ENCODE measurements around the gene RALGAPA1.
"Not testable (repeated sequence)": the region's sequence is repeated elsewhere in the genome, so short reads cannot be mapped to it uniquely, and the experiment has no call there.

The RALGAPA1 gene

DNA sequence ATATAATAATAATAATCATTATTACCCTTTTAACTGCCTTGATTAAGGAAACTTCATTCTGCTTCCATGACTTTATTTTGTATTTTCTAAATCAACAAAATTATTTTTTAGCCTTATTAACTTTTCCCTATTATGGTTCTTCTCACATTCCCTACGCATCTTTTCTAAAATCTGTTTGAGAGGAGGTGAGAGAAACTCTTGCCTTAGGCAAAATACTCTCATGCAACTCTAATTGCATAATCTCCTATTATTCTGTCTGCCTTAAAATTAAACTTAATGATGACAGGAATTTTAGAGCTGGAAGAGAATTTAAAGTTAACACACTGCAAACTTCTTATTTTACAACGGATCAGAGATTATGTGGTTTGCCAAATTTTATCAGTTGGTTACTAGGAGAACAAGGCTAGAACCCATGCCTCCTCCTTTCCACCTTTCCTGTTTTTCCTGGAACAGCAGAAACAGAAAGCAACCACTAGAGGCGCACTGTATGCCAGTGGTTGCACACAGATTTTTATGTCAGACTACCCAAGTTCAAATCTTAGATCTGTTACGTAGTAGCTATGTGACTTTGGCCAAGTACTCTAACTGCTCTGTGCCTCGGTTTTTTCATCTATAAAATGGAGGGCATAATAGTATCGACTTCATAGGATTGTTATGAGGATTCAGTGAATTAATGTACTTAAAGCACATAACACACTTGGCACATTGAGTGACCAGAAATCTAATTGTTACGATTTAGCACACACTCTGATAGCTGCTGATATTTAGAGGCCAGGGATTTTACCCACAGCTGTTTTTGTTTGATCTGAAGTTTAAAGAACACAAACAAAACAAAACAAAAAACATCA is 12.7 kb upstream of the RALGAPA1 start:
- peak in 1 of 14 donors; percentile 1 for DNase-seq

DNA sequence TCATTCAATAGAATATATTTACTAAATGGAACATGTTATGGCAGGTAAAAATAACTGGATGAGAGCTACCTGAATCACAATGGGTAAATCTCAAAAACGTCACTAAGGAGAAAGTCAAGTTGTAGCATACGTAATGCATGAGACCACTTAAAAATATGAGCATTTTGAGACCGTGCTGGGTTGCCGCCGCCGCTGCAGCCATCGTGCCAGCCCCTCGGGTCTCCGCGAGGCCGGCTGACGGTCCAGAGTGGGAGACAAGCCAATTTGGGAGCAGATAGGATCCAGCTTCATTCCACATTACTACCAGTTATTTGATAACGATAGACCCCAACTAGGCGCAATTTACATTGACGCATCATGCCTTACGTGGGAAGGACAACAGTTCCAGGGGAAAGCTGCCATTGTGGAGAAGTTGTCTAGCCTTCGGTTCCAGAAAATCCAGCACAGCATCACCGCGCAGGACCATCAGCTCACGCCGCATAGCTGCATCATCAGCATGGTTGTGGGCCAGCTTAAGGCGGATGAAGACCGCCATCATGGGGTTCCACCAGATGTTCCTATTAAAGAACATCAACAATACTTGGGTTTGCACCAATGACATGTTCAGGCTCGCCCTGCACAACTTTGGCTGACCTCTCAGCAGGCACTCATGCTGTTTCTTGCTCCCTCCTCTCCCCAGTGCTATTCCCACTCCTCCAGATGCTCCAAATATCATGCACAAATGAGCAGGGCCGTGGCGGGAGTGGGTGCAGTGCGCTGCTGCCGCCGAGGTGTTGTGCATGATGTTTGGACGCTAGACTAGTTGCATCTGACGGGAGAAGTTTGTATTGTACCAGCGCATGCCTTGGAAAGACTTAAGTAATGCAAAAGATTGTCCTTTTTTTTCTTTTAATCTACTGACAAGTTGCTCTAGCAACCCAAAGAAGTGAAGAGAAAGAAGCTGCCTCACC is 10.8 kb upstream of the RALGAPA1 start:
- no peak for DNase-seq

DNA sequence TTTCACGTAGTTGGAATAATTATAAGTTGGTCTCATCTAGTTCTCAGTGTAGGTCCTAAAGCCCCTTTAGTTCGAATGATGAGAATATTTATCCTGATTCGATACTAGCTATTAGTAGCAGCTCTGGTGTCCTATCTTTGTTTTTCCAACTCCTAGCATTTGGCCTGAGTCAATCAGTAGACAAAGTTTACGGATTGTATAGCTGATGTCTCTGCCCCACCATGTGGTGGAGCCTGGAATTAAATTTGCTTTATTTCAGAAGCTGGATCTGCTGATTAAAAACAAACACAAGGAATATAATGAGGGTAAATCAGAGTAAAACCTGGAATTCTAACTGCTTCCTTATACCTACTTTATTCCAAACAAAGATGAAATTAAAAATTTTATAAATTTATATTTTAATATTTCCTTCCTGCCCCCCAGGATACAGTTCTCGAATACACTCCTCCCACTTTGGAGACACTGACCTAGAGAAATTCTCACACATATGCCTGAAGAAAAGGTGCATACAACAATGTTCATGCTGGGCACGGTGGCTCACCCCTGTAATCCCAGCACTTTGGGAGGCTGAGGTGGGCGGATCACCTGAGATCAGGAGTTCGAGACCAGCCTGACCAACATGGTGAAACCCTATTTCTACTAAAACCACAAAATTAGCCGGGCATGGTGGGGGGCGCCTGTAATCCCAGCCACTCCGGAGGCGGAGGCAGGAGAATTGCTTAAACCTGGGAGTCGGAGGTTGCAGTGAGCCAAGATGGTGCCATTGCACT is 9.4 kb upstream of the RALGAPA1 start:
- DNase-seq = peak in 3 of 14 donors; percentile 4 to 36 (median 10)

DNA sequence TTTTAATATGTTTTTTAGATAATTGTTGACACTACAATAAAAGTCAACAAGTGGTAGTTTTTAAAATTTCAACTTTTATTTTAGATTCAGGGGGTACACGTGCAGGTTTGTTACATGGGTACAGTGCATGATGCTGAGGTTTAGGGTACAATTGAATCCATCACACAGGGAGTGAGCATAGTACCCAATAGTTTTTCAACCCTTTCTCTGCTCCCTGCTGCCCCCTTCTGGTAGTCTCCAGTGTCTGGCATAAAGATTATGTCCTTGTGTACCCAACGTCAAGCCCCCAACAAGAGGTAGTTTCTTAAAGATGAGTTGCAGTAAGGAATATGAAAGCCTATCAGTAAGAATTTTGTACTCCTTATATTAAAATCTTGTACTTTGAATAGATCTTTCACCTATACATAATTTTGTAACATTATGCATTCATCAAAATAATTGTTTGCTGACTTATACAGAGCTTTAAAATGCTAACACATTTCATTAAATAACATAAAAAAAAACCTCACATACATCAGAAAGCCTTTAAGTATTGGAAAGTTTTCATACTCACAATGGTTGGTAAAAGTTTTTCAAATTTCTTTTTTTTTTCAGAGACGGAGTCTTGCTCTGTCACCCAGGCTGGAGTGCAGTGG is 5.4 kb upstream of the RALGAPA1 start:
- DNase-seq = peak in 5 of 14 donors; percentile 3 to 44 (median 16)

DNA sequence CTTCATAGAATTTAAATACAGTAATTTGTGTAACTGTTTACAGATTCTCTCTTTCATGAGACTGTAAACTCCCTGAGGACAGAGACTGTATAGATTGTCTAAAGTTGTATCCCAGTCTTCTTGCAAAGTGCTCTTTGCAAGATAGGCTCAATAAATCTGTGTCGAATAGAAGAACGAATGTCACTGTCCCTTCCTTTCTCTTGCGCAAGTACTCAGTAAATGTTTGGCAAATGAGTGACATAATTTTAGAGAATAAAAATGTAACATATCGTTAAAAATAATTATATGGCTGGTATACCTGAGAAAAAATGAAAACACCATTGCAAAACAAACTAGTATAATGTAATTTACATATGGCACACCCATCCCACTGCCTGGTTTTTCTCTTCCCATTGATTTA is 1.9 kb upstream of the RALGAPA1 start:
- no peak for DNase-seq

DNA sequence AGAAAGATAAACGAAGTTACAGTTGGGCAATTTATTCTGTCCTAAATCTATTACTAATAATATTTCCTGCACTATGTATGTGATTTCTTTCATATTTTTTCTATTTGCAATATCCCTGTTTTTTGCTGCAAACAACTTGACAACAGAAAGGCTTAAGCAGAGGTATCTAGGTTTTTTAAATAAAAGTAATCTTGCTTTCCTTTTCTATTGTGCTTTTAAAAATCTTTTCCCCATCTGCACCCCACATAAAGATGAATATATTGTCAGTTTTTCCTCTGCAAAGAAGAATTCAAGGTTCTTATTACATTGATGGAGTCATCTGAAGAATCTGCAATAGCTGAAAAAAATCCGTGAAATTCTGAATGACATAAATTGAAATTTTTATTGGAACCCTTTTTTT is 502 bp upstream of the RALGAPA1 start:
- no peak for DNase-seq

DNA sequence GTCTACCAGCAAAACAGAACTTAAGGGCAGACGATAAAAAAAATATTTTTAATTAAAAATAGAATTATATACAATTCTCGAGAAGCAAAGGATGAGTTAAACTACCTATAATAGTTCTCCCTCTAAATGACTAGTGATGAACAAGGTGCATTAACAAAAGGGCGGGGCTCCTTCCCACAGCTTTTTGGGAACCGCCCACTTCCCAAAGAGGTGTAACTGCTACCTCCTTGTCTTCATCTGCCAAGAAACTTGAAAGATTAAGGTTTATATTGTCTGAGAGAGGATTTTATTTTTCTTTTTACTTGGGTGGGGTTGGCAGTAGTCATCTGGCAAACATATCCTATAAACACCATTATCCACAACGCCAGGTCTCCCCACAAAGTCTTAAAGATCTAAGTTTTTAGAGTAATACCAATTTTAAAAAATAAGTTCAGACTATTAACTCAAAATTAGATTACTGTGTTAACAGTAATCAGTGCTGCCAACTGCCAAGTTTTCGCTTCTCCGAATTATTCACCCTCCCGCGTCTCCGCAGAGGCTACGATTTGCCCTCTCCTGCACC is 938 bp downstream of the RALGAPA1 start:
- DNase-seq = no peak

DNA sequence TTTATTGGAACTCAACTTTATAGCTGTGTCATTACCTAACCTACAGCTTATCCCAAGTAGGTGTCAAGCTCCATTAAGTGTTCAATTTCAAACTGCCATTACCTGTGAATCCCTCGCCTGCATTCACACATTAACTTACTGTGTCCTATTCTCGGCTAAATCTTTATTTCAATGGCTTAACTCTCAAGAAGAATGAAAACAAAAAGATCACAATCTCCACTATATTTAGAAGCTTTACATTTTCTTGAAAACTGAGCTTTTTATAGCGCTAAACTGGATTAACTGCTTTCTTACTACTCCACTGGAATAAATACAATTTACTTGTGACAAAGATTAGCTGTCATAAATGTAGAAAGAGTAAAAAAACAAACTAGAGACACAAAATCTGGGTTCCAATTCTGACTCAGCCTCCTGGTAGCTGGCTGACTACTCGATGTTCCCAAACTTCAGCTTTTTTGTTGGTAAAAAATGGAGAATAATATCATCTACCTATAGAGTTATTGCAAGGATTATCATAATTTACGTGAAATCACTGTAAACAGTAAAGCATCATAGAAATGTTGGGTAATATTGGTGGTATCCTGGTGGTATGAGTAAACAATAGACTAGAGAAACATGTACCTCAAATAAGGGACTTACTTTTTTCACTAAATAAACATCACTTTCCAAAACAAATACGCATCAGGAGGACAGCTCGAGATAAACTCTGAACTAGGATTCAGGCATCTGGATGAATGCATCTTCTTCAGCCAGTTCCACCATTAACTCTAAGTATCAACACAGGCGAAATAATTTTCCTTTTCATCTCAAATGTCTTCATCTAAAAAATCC is 1.7 kb downstream of the RALGAPA1 start:
- DNase-seq = no peak

DNA sequence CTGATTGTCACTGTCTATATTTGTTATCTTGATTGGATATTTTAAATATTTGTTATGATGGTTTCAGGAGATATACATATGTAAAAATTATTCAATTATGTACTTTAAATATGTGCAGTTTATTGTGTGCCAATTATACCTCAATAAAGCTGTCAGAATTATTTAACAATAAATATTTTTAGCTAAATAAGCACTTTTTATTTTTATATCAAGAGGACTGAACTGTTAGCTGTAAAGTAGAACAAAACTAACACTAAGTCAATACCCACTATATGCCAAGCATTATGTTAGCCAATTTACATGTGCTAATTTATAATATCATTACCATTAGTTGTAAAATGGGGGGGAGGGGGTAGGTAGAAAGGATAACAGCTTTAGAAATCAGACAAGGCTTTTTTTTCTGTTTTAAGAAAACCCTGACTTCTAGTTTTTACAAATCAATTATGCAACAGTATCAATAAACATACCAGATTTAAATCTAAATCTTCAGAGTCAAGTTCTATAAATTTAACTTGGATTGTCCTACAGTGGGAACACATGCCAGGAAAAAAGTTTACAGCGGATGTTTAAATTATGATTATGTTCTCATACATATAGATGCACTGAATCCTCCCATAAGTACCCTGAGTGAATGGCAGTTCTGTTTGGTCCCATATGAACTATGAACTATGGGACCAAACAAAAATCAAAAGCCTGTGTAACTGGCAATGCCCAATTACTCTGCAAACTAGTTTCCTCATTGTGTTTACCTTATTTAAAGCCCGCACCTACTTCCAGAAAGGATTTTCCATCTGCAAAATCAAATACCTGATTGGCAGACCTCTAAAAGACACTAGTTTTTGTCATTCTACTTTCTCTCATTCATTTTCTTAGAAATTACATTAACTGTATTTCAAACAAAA is 2.8 kb downstream of the RALGAPA1 start:
- DNase-seq = no peak

DNA sequence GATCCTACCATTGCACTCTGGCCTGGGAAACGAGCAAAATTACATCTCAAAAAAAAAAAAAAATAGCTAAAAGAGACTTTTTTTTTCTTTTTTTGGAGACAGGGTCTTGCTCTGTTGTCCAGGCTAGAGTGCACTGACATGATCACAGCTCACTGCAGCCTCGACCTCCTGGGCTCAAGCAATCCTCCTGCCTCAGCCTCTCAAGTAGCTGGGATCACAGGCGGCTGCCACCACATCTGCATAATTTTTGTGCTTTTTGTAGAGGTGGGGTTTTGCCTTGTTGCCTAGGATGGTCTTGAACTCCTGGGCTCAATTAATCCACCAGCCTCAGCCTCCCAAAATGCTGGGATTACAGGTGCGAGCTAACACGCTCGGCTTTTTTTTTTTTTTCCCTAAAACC is 11.3 kb downstream of the RALGAPA1 start:
- no peak for DNase-seq

DNA sequence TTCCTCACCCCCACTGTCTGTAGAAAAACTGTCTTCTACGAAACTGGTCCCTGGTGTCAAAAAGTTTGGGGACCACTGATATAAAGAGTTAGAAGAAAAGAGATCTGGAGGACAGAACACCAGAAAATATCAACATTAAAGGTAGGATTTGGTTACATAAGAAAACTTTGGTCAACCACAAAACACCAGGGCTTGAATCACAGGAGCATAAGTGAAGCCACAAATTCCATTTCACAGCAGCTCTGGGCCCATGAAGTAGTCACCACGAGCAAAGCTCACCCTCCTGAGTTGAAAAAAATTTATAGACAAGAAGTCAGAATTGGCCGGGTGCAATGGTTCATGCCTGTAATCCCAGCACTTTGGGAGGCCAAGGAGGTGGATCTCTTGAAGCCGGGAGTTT is 19.4 kb downstream of the RALGAPA1 start:
- no peak for DNase-seq

DNA sequence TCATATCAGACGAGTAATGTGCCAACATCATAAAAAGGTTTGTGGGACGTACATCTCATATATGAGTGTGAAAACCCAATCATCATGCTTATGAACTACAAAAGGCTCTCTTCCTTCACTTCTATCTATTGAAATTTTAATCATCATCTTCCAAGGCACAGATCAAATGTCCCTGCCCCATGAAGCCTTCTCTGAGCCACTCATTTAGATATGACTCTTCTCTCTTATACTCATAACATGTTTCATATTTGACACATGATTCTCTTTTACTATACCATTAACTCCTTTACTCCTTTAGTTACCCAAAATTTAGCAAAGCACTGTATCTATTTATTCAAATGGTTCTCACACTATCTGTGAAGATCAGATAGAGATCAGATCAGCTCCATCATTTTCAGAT is 22.2 kb downstream of the RALGAPA1 start:
- DNase-seq = no peak

DNA sequence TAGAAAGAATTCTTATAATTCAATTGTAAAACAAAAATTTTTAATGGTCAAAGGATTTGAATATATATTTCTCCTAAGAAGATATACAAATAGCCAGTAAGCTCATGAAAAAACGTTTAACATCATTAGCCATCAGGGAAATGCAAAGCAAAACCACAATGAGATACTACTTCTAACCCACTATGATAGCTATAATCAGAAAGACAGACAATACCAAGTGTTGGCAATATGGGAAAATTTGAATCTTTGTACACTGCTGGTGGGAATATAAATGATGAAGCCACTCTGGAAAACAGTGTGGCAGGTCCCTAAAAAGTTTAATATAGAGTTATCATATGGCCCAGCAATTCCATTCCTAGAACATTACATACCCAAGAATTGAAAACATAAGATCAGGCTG is 25.4 kb downstream of the RALGAPA1 start:
- DNase-seq = no peak

DNA sequence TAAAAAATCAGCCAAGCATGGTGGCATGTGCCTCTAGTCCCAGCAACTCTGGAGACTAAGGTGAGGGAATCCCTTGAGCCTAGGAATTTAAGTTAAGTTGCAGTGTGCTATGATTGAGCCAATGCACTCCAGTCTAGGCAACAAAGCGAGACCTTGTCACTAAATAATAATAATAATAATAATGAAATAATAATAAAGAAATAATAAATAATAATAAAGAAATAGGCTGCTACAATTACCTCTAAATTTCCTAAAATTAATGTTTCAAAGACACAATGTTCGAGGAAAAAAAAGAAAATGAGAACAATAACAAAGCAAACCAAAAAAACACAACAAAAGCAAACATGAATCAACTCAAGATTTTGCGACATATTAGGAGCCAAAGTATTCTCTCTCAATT is 29.7 kb downstream of the RALGAPA1 start:
- DNase-seq = no peak

DNA sequence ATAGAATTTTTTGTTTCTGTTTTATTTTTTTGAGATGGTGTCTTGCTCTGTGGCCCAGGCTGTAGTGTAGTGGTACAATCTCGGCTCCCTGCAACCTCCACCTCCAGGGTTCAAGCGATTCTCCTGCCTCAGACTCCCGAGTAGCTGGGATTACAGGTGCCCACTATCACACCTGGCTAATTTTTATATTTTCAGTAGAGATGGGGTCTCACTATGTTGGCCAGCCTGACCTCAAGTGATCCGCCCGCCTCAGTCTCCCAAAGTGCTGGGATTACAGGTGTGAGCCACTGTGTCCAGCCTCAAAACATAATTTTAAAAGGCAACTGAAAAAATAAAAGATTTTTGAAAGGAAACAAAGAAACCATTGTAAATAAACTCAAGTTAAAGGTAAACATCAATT is 31.5 kb downstream of the RALGAPA1 start:
- not testable (repeated sequence) for DNase-seq

DNA sequence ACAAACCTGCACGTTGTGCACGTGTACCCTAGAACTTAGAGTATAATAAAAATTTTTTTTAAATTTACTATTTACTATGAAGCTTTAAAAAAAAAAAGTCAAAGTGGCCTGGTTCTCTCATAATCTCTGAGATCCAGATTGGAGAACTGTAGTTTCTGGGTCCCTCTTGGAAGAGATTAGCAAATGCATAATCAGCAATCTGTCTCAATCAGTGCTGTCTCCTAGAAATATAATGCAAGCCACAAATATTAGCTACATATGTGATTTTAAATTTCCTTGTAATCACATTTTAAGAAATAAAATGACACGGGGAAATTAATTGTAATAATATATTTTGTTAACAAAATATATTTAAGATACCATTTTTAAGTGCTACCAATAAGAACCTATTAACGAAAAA is 32.3 kb downstream of the RALGAPA1 start:
- DNase-seq = no peak

DNA sequence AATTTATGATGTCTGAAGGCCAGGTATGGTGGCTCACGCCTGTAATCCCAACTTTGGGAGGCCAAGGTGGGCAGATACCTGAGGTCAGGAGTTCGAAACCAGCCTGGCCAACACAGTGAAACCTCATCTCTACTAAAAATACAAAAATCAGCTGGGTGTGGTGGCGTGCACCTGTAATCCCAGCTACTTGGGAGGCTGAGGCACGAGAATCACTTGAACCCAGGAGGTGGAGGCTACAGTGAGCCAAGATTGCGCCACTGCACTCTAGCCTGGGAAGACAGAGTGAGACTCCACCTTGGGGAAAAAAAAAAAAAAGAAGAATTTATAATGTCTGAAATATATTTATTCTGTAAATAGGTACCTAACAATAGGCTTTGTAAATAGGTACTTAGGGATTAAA is 33.0 kb downstream of the RALGAPA1 start:
- DNase-seq = not testable (repeated sequence)

DNA sequence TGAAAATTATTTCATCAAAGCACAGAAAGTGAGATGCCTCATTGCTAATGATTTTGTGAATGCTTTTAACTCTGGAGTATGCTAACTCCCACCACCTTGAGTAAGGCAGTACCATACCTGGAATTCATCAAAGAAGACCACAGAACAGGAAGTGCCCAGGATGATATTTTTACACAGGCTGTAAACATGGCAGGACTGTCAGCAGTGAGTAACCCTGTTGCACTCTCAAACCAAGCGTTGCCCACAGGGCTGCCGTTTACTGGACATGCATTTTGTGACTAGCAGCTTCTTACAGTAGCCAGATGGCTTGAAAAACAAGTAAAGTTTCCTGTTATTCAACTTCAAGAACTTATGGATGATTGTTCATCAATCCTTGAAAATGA is 42.4 kb downstream of the RALGAPA1 start:
- DNase-seq = no peak

DNA sequence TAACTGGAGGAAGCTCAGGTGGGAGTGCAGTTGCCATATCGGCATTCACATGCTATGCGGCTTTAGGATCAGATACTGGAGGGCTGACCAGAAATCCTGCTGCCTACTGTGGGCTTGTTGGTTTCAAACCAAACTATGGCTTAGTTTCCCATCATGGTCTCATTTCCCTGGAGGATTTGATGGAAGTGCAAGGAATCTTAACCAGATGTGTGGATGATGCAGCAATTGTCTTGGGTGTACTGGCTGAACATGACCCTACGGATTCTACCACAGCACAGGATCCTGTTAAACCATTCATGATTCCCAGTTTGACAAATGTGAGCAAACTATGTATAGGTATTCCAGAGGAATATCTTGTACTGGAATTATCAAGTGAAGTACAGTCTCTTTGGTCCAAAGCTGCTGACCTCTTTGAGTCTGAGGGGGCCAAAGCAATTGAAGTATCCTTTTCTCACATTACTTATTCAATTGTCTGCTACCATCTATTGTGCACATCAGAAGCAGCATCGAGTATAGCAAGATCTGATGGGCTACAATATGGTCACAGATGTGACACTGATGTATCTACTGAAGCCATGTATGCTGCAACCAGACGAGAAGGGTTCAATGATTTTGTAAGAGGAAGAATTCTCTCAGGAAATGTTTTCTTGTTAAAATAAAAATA is 42.9 kb downstream of the RALGAPA1 start:
- DNase-seq = no peak

All from C1 segment of cervical spinal cord (tissue), 14 donors.